OCI-LY7 (cell line): Measurements from ENCODE around the gene EVI5. TPM values are rescaled to one million over a fixed set of nuclear protein-coding genes. Genes with fewer than 3 reads are reported as not detected.

Experiments used
- BruUV-seq: library from RNA; stranded (reverse); fragments of 400-500 nt; replicated peaks from 2 replicates; lab custom pipeline; 2021; lab: Mats Ljungman, UMichigan
- CTCF ChIA-PET: fragments of 300-600 bp; sonication (Branson Sonifier 250); formaldehyde crosslinking; loops from one replicate; lab custom pipeline; 2022; ENCODE audit warnings: antibody characterized with exemption; ENCODE audit not compliant: unreplicated experiment; lab: Charles Lee
- POLR2A ChIA-PET: fragments of 300-600 bp; sonication (Branson Sonifier 250); formaldehyde crosslinking; loops from one replicate; lab custom pipeline; 2022; ENCODE audit warnings: antibody characterized with exemption; lab: Charles Lee
- DNase-seq: peaks from one replicate; pipeline ENCODE4 v3.0.0-alpha.2; 2015; ENCODE audit warnings: low spot score
- H2AFZ ChIP-seq: fragments of 200-600 bp; sonication (generic), shearing (Covaris generic); 2 replicates; pipeline ENCODE4 v1.6.1; 2014; ENCODE audit warnings: mild to moderate bottlenecking, antibody characterized with exemption, low read length, moderate library complexity
- H3K27ac ChIP-seq: fragments of 200-600 bp; sonication (generic); 2 replicates; pipeline ENCODE4 v1.5.1; 2014; ENCODE audit warnings: mixed run types, low read depth, mild to moderate bottlenecking, moderate library complexity, low read length, inconsistent platforms; ENCODE audit not compliant: poor library complexity, severe bottlenecking
- H3K36me3 ChIP-seq: fragments of 200-600 bp; sonication (generic); 2 replicates; pipeline ENCODE4 v1.6.1; 2014; ENCODE audit warnings: mild to moderate bottlenecking, antibody characterized with exemption, low read length, moderate library complexity, mixed read lengths; ENCODE audit not compliant: insufficient read depth
- H3K4me1 ChIP-seq: fragments of 200-600 bp; sonication (generic); 2 replicates; pipeline ENCODE4 v1.5.1; 2014; ENCODE audit warnings: mild to moderate bottlenecking, low read length; ENCODE audit not compliant: insufficient read depth, poor library complexity, severe bottlenecking
- H3K4me2 ChIP-seq: fragments of 200-600 bp; sonication (generic); 2 replicates; pipeline ENCODE4 v1.6.1; 2014; ENCODE audit warnings: mild to moderate bottlenecking, low read length
- H3K4me3 ChIP-seq: fragments of 200-600 bp; sonication (generic); 2 replicates; pipeline ENCODE4 v1.5.1; 2014; ENCODE audit warnings: mild to moderate bottlenecking, low read depth, low read length; ENCODE audit not compliant: poor library complexity, severe bottlenecking
- H3K79me2 ChIP-seq: fragments of 200-600 bp; sonication (generic); 2 replicates; pipeline ENCODE4 v1.6.1; 2016; ENCODE audit warnings: low read depth, mild to moderate bottlenecking, low read length, moderate library complexity, mixed read lengths; ENCODE audit not compliant: insufficient read depth
- H3K9me2 ChIP-seq: fragments of 200-600 bp; sonication (generic); 2 replicates; pipeline ENCODE4 v1.6.1; 2016; ENCODE audit warnings: mild to moderate bottlenecking, low read length, mixed read lengths; ENCODE audit not compliant: insufficient read depth
- H3K9me3 ChIP-seq: fragments of 200-600 bp; sonication (generic); 2 replicates; pipeline ENCODE4 v1.6.1; 2014; ENCODE audit warnings: mild to moderate bottlenecking, mixed run types, low read length, mixed read lengths
- H4K20me1 ChIP-seq: fragments of 200-600 bp; sonication (generic); 2 replicates; pipeline ENCODE4 v1.6.1; 2014; ENCODE audit warnings: mild to moderate bottlenecking, antibody characterized with exemption, low read length, moderate library complexity, mixed read lengths; ENCODE audit not compliant: insufficient read depth
- EZH2phosphoT487 ChIP-seq: fragments of 200-600 bp; sonication (generic); IDR thresholded peaks from 2 replicates; pipeline ENCODE4 v1.6.1; 2018; ENCODE audit warnings: low read depth, borderline replicate concordance, mild to moderate bottlenecking, mixed run types, antibody characterized with exemption, low read length, moderate library complexity, mixed read lengths
- intact Hi-C: fragments of 100-400 bp; cut with micrococcal nuclease; formaldehyde crosslinking; loops from one replicate; pipeline ENCODE4 v1.10.0; 2022; ENCODE audit not compliant: unreplicated experiment
- total RNA-seq, 2 experiments: library from RNA; depleted of rRNA in 1 of 2; stranded (reverse); fragments of >200 nt in 1 of 2; shearing (Covaris generic) in 1 of 2; gene quantifications; 2 replicates each; pipeline ENCODE4 v1.2.3, GENCODE V29; 2014 to 2022
- TF ChIP-seq, protein P1 (sequence below): fragments of 200-600 bp; sonication (generic); conservative IDR thresholded peaks from 2 replicates; pipeline ENCODE4 v1.5.1; 2014; ENCODE audit warnings: mild to moderate bottlenecking, antibody characterized with exemption, low read length, moderate library complexity, mixed read lengths

The EVI5 gene
- total RNA-seq, 2 experiments from 2014 or later: 15.1 to 27.8 TPM

DNA sequence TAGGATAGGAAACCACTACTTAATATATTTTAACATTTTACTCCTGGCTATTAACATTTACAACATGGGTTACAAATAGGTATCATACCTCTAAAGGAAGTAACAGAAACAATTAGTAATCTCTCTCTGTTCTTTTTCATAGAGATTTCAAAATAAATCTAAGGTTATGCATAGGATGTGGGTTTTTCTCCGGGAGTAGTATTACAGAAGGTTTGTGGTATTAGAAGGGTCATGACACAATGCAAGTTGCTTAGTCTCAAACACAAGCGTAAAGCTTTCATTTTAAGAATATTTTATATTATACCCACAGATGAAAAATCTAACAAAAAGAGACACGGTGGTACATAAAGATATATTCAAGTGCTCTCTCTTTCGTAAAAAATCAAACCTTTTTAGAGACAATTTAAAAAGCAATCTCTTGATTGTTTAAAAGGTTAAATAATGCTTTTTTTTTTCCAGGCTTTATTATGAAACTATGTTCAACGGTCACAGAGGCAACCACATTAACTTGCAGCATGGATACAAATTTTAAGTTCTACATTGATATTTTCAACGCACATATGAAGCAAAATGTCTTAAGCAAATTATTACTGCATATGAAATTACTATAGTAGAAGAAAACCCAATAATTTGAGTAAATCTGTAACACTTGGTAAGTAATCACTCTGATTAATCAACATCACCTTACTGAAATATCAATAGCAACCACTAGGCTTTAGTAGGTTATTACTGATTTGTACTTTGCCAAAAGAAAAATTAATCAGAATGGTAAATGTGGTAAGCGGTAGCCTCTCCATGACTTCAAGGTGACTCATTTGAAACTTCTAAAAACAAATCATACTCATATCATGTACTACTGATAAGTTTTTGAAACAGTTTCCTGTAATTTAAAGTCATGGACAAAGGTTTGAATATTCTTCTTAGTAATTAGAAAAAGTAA is 200.8 kb downstream of the EVI5 start:
- intact Hi-C loops: no loop called here
- DNase-seq: no peak
- no TSS peak for BruUV-seq
- H3K79me2 ChIP-seq: no peaks in the 10 kb centered on the region
- no peak overlapping the region for H2AFZ ChIP-seq
- CTCF ChIA-PET: no interaction called here
- H3K4me3 ChIP-seq: no peak overlapping the region
- no peaks in the 10 kb centered on the region for H3K9me3 ChIP-seq
- H3K36me3 ChIP-seq: no peaks in the 10 kb centered on the region
- H3K4me2 ChIP-seq: no peak overlapping the region
- no peak overlapping the region for H3K27ac ChIP-seq
- H4K20me1 ChIP-seq: no peaks in the 10 kb centered on the region
- POLR2A ChIA-PET: interaction anchor here (1.1 kb wide), 1 partner anchor 10 kb away, joined by 4 read pairs; no protein-coding TSS in a partner anchor
- H3K4me1 ChIP-seq: no peaks in the 10 kb centered on the region
- H3K9me2 ChIP-seq: no peaks in the 10 kb centered on the region
- TF ChIP-seq, protein P1, sequence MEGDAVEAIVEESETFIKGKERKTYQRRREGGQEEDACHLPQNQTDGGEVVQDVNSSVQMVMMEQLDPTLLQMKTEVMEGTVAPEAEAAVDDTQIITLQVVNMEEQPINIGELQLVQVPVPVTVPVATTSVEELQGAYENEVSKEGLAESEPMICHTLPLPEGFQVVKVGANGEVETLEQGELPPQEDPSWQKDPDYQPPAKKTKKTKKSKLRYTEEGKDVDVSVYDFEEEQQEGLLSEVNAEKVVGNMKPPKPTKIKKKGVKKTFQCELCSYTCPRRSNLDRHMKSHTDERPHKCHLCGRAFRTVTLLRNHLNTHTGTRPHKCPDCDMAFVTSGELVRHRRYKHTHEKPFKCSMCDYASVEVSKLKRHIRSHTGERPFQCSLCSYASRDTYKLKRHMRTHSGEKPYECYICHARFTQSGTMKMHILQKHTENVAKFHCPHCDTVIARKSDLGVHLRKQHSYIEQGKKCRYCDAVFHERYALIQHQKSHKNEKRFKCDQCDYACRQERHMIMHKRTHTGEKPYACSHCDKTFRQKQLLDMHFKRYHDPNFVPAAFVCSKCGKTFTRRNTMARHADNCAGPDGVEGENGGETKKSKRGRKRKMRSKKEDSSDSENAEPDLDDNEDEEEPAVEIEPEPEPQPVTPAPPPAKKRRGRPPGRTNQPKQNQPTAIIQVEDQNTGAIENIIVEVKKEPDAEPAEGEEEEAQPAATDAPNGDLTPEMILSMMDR: no peak
- no peak for TF ChIP-seq EZH2phosphoT487

DNA sequence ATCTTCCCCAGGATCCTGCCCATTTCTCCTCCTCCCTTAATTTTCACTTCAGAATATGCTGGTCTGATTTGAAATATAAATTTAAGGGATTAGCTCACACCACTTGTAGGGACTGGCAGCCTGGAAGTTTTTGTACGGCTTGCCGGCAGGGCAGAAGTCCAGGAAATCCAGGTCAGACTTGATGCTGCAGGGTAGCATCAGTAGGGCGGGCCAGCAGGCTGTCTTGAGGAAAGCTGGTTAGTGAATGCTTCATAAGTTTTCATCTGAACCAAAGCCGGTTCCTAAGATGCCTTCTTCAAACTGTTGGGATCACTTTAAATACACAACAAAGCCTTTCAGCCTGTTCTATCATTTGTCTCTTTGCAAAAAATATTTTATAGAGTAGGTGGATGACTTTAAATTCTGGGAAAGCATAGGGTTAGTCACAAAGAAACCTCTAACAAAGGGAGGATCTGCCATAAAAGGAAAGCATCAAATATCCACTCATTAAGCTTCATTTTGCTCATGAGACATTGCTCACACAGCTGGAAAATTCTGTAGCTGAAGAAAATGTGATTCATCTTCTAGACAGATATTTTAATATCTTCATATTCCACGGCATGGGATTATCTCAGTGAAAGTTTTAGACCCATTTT is 207.5 kb downstream of the EVI5 start:
- Histone ChIP-seq H3K4me1 (no peaks in the 10 kb centered on the region), H2AFZ (no peak overlapping the region), H3K9me2 (no peaks in the 10 kb centered on the region), H4K20me1 (no peaks in the 10 kb centered on the region), H3K79me2 (no peaks in the 10 kb centered on the region), H3K27ac (no peak overlapping the region), H3K4me3 (no peak overlapping the region), H3K36me3 (no peaks in the 10 kb centered on the region), H3K4me2 (no peak overlapping the region), H3K9me3 (no peaks in the 10 kb centered on the region)
- ChIA-PET POLR2A (interaction anchor here (0.5 to 0.7 kb wide), 3 partner anchors 10 to 296 kb away, joined by 3 read pairs; no protein-coding TSS in a partner anchor), CTCF (no interaction called here)
- TF ChIP-seq, protein P1: no peak
- TF ChIP-seq EZH2phosphoT487: no peak
- no TSS peak for BruUV-seq
- intact Hi-C loops: no loop called here
- no peak for DNase-seq
